Activated T-helper 17 cell treated with anti-CD3 and anti-CD28 coated beads, Interleukin-2, amount 50 U/mL, for 72 hours (primary cell): Measurements from ENCODE around the gene GAB3. TPM values are rescaled to one million over a fixed set of nuclear protein-coding genes. Genes with fewer than 3 reads are reported as not detected.
"Not testable (repeated sequence)": the region's sequence is repeated elsewhere in the genome, so short reads cannot be mapped to it uniquely, and the experiment has no call there.

Experiments used
- ATAC-seq: fragments of 150-1000 bp; cut with Tn5 transposase; replicated peaks from 2 replicates; pipeline ENCODE4 v1.10.0; 2021; ENCODE audit warnings: mild to moderate bottlenecking, moderate library complexity
- H3K27ac Mint-ChIP-seq: one replicate; pipeline ENCODE4 v1.8.0; 2022; ENCODE audit warnings: mixed read lengths
- H3K27me3 Mint-ChIP-seq: one replicate; pipeline ENCODE4 v1.8.0; 2022; ENCODE audit warnings: mixed read lengths
- H3K36me3 Mint-ChIP-seq: one replicate; pipeline ENCODE4 v1.8.0; 2022; ENCODE audit warnings: low read depth, mild to moderate bottlenecking, mixed read lengths
- H3K4me1 Mint-ChIP-seq: one replicate; pipeline ENCODE4 v1.8.0; 2022; ENCODE audit warnings: mixed read lengths
- H3K4me3 Mint-ChIP-seq: one replicate; pipeline ENCODE4 v1.8.0; 2022; ENCODE audit warnings: mild to moderate bottlenecking, mixed read lengths
- H3K9me3 Mint-ChIP-seq: one replicate; pipeline ENCODE4 v1.8.0; 2022; ENCODE audit warnings: mixed read lengths
- total RNA-seq, 2 donors: library from RNA; stranded (reverse); gene quantifications; one replicate each; pipeline ENCODE4 v1.2.3, GENCODE V29; 2022

GAB3 gene
- total RNA-seq, 2 donors from 2014 or later, result 12.1 to 13.5 TPM

GRCh38 chrX:154650221-154650510 lies 100.7 kb downstream of the GAB3 start:
- Mint-ChIP-seq H3K4me1 (no peaks in the 10 kb centered on the region), H3K4me3 (no peak overlapping the region), H3K27me3 (no peaks in the 10 kb centered on the region), H3K9me3 (no peaks in the 10 kb centered on the region), H3K27ac (no peak overlapping the region), H3K36me3 (no peaks in the 10 kb centered on the region)
- ATAC-seq, result no peak

GRCh38 chrX:154649503-154650220 lies 101.2 kb downstream of the GAB3 start:
- Mint-ChIP-seq H3K36me3 (no peaks in the 10 kb centered on the region), H3K27me3 (no peaks in the 10 kb centered on the region), H3K4me1 (no peaks in the 10 kb centered on the region), H3K9me3 (no peaks in the 10 kb centered on the region), H3K27ac (no peak overlapping the region), H3K4me3 (no peak overlapping the region)
- ATAC-seq, result no peak

GRCh38 chrX:154648931-154649330 lies 101.9 kb downstream of the GAB3 start:
- H3K27me3 Mint-ChIP-seq, result no peaks in the 10 kb centered on the region
- H3K4me1 Mint-ChIP-seq, result no peaks in the 10 kb centered on the region
- H3K36me3 Mint-ChIP-seq, result no peaks in the 10 kb centered on the region

GRCh38 chrX:154645745-154646378 lies 105.0 kb downstream of the GAB3 start:
- not testable (repeated sequence) for H3K27me3 Mint-ChIP-seq, H3K27ac Mint-ChIP-seq, H3K4me1 Mint-ChIP-seq, H3K4me3 Mint-ChIP-seq, H3K36me3 Mint-ChIP-seq, H3K9me3 Mint-ChIP-seq
- ATAC-seq, result peak; percentile 88

More at GRCh38 chrX:154648931-154649330, 101.9 kb downstream of the GAB3 start:
- no peak overlapping the region for H3K27ac Mint-ChIP-seq
- no peak for ATAC-seq
- H3K4me3 Mint-ChIP-seq, result no peak overlapping the region
- no peaks in the 10 kb centered on the region for H3K9me3 Mint-ChIP-seq

GRCh38 chrX:154643708-154644107 lies 107.2 kb downstream of the GAB3 start:
- ATAC-seq, H3K27ac Mint-ChIP-seq, H3K36me3 Mint-ChIP-seq, H3K27me3 Mint-ChIP-seq, H3K4me3 Mint-ChIP-seq, H3K9me3 Mint-ChIP-seq, H3K4me1 Mint-ChIP-seq: not testable (repeated sequence)

- not testable (repeated sequence) for H3K4me3 Mint-ChIP-seq, H3K27me3 Mint-ChIP-seq, H3K36me3 Mint-ChIP-seq, H3K4me1 Mint-ChIP-seq, H3K9me3 Mint-ChIP-seq, H3K27ac Mint-ChIP-seq, ATAC-seq
Measured at GRCh38 chrX:154641740-154642139, 109.1 kb downstream of the GAB3 start.

- H3K9me3 Mint-ChIP-seq, H3K36me3 Mint-ChIP-seq, ATAC-seq, H3K27ac Mint-ChIP-seq, H3K4me1 Mint-ChIP-seq, H3K4me3 Mint-ChIP-seq, H3K27me3 Mint-ChIP-seq: not testable (repeated sequence)
Measured at GRCh38 chrX:154633661-154634060, 117.2 kb downstream of the GAB3 start.

GRCh38 chrX:154630949-154631348 lies 119.9 kb downstream of the GAB3 start:
- H3K4me1 Mint-ChIP-seq, H3K9me3 Mint-ChIP-seq, H3K27me3 Mint-ChIP-seq, H3K4me3 Mint-ChIP-seq, H3K36me3 Mint-ChIP-seq, H3K27ac Mint-ChIP-seq, ATAC-seq: not testable (repeated sequence)

GRCh38 chrX:154628960-154629359 lies 121.9 kb downstream of the GAB3 start:
- H3K27ac Mint-ChIP-seq, H3K4me3 Mint-ChIP-seq, H3K4me1 Mint-ChIP-seq, H3K36me3 Mint-ChIP-seq, H3K9me3 Mint-ChIP-seq, H3K27me3 Mint-ChIP-seq: not testable (repeated sequence)
- ATAC-seq, result peak; percentile 54

Other genes with a start within 250 kb of the GAB3 start
- gene FAM3A, start 234.8 kb downstream of the GAB3 start, total RNA-seq, result 10 to 100 TPM; 24.5 to 25.4 TPM
- gene G6PD, start 204.2 kb downstream of the GAB3 start, total RNA-seq, result 10 to 100 TPM; 48.1 to 78.3 TPM
- 10 to 100 TPM; 26.1 to 39.6 TPM for gene IKBKG, start 203.5 kb downstream of the GAB3 start, total RNA-seq
- gene CTAG1A, start 165.9 kb downstream of the GAB3 start, total RNA-seq, result not detected
- not detected for gene CTAG1B, start 131.8 kb downstream of the GAB3 start, total RNA-seq
- not detected for gene CTAG2, start 97.5 kb downstream of the GAB3 start, total RNA-seq
- 100 to 1,000 TPM in 1 of 2 donors, 10 to 100 TPM in 1; 72.8 to 142 TPM for gene DKC1, start 11.8 kb upstream of the GAB3 start, total RNA-seq
- 10 to 100 TPM; 17.1 to 17.7 TPM for gene MPP1, start 54.4 kb upstream of the GAB3 start, total RNA-seq
- gene SMIM9, start 83.6 kb upstream of the GAB3 start, total RNA-seq, result not detected
- gene F8A1, start 135.3 kb upstream of the GAB3 start, total RNA-seq, result 10 to 100 TPM; 15.0 to 19.7 TPM